Colon (tissue), 2 donors: ENCODE measurements around the gene SH3BP5.

ENCODE experiments used
- FAIRE-seq: peaks from 2 replicates; lab custom pipeline; 2012; peaks lifted over from hg19 to GRCh38; lab: Jason Lieb, UNC
- donor health status: control.
- donor health status: control.

The SH3BP5 gene

DNA sequence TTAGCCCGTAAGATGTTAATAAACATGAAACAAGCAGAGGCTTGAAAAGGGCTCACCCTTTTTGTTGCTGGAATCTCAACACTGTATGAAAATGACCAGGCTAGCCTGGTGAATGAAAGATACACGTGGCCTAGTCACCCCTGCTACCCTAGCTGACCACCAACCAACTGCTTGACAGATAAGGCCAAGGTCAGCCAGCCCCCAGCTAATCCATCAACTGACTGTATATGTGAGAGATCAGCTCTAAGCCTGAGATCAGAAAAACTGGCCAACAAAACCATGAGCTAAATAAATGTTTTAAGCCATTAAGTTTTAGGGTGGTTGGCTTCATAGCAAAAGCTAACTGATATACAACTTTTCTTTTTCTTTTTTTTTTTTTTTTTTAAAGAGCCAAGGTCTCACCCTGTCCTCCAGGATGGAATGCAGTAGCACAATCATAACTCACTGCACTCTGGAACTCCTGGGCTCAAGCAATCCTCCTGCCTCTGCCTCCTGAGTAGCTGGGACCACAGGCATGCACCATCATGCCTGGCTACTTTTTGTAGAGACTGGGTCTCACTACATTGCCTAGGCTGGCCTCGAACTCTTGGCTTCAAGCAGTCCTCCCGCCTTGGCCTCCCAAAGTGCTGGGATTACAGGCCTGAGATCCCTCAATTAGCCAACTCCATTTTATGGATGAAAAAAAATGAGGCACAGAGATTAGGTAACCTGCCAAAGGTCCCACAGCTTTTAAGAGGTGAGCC is 34.6 kb downstream of the SH3BP5 start:
- FAIRE-seq: no peak

- no peak for FAIRE-seq
Measured at GRCh38 chr3:15295506-15295905, 36.9 kb downstream of the SH3BP5 start.

DNA sequence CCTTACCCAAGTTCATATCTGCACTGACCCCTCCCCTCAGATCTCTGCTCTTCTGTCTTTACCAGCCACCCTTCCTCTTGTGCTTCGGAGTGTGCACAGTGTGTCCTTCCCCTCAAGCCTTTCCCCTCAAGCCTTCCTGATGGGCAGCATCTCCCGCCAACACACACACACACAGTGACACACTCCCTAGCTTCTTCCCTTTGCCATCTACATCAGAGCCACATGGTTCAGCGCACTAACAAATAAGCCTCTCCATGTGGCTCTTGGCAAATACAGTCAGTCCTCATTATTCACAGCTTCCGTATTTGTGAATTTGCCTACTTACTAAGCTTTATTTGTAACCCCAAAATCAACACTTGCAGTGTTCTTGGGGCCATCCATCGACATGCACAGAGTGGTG is 37.5 kb downstream of the SH3BP5 start:
- no peak for FAIRE-seq

DNA sequence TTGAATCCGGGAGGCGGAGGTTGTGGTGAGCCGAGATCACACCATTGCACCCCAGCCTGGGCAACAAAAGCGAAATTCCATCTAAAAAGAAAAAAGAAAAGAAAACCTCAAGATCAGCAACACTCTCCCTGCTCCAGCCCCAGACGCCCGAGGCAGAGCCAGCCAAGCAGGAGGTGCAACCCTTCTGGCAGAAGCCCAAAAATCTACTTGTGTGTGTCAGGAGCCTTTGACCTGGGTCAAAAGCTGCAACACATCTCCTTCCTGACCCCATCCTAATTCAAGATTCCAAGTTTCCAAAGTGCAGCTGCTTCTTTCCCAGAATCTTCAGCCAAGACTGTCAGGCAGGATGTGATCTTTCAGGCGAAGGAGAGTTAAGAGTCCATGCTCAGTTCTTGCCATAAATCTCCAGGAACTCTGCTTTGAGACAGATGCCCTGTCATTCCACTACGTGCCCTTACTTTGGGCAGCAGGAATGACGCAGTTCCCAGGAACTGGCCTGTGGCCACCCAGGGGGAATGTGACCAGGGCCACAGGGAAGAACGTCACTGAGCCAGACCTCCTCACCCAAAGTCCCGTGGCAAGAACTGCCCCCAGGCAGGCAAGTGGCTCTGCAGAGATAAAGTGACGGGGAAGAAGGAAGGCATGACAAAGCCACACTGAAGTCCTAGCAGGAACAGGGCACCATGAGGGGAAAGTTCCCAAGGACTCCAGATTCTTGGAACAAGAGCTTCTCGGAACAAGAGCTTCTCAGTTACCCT is 39.4 kb downstream of the SH3BP5 start:
- FAIRE-seq: no peak

GRCh38 chr3:15291589-15292541 is 40.5 kb downstream of the SH3BP5 start:
- FAIRE-seq: no peak

DNA sequence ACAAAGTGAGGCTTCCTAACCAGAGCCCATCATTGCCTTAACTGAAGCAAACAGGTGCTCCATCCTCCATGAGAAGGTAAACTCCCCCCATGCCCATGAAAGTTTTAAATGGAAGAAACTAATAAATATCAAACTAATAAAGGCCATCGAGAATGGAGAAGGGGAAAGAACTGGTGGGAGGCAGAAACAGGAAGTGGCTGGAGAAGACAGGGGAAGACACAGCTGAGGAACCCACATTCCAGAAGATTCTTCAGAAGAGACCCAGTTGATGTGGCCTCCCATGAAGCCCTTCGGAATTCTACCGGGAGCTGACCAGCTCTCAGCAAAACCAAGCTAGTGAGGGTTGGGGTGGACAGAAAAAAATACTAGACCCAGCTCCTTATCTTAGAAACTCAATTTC is 41.6 kb downstream of the SH3BP5 start:
- FAIRE-seq: no peak

- no peak for FAIRE-seq
Measured at GRCh38 chr3:15289661-15290060, 42.7 kb downstream of the SH3BP5 start.

- FAIRE-seq: no peak
Measured at GRCh38 chr3:15288331-15289035, 43.9 kb downstream of the SH3BP5 start.

DNA sequence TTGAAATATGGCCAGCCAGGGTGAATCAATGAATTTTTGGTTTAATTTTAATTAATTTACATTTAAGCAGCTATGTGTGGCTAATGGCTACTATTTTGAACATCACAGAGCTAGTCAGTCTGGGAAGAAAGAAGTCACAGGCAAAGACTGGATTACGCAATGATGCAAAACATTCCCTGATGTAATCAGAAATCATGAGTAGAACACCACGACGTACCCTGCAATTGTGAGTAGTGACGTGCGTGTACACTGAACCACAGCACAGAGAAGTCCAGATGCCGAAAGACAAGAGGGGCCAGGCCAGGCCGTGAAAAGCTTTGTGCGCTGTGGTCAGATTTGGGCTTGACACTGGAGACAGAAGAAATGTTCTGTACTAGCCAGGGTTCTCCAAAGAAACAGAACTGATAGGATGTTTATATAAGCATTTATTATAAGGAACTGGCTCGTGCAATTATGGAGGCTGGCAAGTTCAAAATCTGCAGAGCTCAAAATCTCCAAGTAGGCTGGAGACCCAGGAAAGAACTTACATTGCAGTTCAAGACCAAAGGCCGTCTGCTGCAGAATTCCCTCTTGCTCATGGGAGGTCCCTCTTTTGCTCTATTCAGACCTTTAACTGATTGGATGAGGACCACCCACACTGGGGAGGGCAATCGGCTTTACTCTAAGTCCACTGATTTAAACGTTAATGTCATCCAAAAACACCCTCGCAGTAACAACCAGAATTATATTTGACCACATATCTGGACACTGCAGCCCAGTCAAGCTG is 44.6 kb downstream of the SH3BP5 start:
- FAIRE-seq: no peak

- FAIRE-seq: no peak
Measured at GRCh38 chr3:15286022-15286421, 46.4 kb downstream of the SH3BP5 start.

- FAIRE-seq: no peak
Measured at GRCh38 chr3:15284121-15284889, 48.1 kb downstream of the SH3BP5 start.

DNA sequence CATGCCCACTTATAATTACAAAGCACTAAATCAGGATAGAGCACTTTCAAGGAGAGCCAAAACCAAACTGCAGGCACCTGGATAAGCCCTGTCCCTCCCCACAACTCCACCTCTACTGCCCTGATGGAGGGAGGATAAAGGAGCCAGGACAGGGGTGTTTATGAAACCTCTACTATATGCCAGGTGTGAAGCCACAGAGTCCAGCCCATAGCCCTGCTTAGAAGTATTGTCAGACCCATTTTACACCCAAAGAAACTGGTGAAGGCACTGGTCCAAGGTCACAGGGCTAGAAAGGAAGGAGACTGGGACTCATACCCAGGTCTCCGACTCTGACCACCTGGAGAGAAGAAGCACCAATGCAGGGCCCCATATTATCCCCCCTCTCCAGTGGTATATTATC is 48.7 kb downstream of the SH3BP5 start:
- no peak for FAIRE-seq

DNA sequence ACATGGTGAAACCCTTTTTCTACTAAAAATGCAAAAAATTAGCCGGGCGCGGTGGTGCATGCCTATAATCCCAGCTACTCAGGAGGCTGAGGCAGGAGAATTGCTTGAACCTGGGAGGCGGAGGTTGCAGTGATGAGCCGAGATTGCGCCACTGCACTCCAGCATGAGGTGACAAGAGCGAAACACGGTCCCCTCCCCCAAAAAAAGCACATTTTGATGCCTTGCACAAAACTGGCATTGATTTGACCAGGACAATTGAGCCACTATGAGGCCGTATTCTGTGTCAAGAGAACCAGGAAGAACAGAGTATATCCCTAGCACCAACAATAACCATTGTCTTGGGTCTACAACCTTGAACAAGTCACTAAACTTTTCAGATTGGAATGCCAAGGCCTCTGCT is 50.6 kb downstream of the SH3BP5 start:
- no peak for FAIRE-seq

DNA sequence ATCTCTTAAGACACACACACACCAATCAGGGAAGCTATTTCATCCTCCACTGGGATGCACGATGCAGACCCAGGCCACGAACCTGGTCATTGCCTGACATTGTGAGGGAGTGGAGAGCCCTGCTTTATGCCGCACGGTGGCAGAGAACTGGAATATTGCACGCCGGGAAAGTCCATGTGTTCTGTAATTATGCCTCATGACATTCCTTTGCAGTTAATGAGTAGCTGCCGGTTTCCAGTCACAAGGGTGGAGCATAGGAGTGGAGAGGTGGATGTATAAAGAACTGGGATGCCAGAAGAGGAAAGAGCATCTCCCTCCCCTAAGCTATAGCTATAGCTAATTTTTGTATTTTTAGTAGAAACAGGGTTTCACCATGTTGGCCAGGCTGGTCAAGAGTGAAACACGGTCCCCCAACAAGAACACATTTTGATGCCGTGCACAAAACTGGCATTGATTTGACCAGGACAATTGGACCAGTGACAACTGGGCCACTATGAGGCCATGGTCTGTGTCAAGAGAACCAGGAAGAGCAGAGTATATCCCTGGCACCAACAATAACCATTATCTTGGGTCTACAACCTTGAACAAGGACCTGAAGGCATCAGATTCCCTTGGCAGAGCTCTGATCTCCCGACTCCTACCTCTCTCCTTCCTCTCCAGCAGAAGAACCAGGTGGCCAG is 51.4 kb downstream of the SH3BP5 start:
- no peak for FAIRE-seq

GRCh38 chr3:15279671-15280402 is 52.5 kb downstream of the SH3BP5 start:
- no peak for FAIRE-seq

GRCh38 chr3:15279205-15279604 is 53.2 kb downstream of the SH3BP5 start:
- FAIRE-seq: no peak

DNA sequence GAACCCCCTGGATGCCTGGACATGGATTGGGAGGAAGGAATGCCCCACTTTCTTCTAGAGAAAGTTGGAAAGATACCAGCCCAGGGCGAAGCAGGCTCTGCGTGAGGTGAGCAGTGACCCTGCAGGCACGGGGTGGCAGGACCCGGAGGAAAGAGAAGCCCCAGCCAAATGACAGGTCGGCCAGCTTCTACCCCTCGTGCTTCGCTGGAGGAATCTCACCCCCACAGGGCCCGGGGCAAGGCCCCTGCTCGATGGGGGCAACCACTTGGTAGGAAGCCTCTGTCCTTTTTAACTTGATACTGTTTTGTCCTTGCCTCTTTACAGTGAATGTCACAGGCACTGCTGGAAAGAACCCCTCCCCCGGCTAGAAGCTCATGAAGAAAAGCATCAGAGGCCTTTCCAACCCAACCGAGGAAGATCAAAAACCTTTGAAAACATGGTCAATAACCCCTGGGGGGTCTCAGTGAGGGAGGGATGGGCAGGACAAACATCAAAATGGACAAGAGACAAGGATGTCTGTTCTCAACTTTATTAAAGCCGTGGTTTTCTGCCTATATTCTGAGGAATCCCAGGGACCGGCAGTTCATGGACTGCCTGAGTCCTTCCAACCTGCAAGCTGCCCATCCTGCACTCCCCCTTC is 54.4 kb downstream of the SH3BP5 start:
- no peak for FAIRE-seq

- no peak for FAIRE-seq
Measured at GRCh38 chr3:15276028-15276724, 56.2 kb downstream of the SH3BP5 start.
